ENCODE results near the gene DCST2. TPM values are rescaled to one million over a fixed set of nuclear protein-coding genes. Genes with fewer than 3 reads are reported as not detected.

The DCST2 gene
- polyA plus RNA-seq, 1 donor from 2014 or later = 1.8 TPM

DNA sequence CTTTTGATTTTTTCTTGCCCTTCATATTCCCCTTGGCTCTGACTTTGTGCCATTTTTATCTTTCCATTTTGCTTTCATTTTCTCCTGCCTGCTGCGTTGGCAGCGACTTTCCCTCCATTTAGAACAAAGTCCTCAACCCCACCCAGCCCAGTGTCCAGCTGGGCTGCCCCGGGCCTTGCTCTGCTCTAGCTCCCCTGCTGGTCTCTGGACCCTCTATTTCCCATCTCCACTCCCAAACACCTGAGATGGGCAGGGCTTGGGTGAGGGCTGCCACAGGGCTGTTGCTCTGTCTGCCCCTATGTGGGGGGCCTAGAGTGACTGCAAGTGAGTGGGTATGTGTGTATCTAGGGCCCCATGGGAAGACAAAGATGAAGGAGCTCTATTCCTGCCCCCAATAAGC lies 10.2 kb upstream of the DCST2 start:
- H2AFZ ChIP-seq (ENCODE audit: low read depth, low read length) = no peak overlapping the region
- H3K9me2 ChIP-seq (ENCODE audit: insufficient read depth, low read length) = no peaks in the 10 kb centered on the region
- no peaks in the 10 kb centered on the region for H3K36me3 ChIP-seq (ENCODE audit: insufficient read depth, low read length)
- H3K9me3 ChIP-seq (ENCODE audit: low read length) = no peaks in the 10 kb centered on the region
- H3K27ac ChIP-seq (ENCODE audit: low read length) = no peak overlapping the region
- TF ChIP-seq MXI1 (conservative IDR thresholded peaks at IDR 0.05; ENCODE audit: poor library complexity, severe bottlenecking) = no peak
- no peak for TF ChIP-seq RAD21 (conservative IDR thresholded peaks at IDR 0.05)
- TF ChIP-seq, protein P1, sequence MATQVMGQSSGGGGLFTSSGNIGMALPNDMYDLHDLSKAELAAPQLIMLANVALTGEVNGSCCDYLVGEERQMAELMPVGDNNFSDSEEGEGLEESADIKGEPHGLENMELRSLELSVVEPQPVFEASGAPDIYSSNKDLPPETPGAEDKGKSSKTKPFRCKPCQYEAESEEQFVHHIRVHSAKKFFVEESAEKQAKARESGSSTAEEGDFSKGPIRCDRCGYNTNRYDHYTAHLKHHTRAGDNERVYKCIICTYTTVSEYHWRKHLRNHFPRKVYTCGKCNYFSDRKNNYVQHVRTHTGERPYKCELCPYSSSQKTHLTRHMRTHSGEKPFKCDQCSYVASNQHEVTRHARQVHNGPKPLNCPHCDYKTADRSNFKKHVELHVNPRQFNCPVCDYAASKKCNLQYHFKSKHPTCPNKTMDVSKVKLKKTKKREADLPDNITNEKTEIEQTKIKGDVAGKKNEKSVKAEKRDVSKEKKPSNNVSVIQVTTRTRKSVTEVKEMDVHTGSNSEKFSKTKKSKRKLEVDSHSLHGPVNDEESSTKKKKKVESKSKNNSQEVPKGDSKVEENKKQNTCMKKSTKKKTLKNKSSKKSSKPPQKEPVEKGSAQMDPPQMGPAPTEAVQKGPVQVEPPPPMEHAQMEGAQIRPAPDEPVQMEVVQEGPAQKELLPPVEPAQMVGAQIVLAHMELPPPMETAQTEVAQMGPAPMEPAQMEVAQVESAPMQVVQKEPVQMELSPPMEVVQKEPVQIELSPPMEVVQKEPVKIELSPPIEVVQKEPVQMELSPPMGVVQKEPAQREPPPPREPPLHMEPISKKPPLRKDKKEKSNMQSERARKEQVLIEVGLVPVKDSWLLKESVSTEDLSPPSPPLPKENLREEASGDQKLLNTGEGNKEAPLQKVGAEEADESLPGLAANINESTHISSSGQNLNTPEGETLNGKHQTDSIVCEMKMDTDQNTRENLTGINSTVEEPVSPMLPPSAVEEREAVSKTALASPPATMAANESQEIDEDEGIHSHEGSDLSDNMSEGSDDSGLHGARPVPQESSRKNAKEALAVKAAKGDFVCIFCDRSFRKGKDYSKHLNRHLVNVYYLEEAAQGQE (IDR thresholded peaks at IDR 0.05; ENCODE audit: borderline replicate concordance) = no peak
- TF ChIP-seq POLR2AphosphoS5 (IDR thresholded peaks at IDR 0.05) = no peak
- no peak for TF ChIP-seq TAF1 (IDR thresholded peaks at IDR 0.05; ENCODE audit: low read depth)
- no peak for TF ChIP-seq EZH2 (IDR thresholded peaks at IDR 0.05; ENCODE audit: borderline replicate concordance, insufficient read depth, low read length, poor library complexity, severe bottlenecking)
- no peak for TF ChIP-seq SMC3 (conservative IDR thresholded peaks at IDR 0.05; ENCODE audit: poor library complexity)
- no peaks in the 10 kb centered on the region for H3K79me2 ChIP-seq (replicated peaks; ENCODE audit: insufficient read depth, low read length)
- H3K27me3 ChIP-seq (ENCODE audit: insufficient read depth, low read depth, low read length) = no peaks in the 10 kb centered on the region
- H3K4me2 ChIP-seq (ENCODE audit: low read length) = no peak overlapping the region
- H3K9ac ChIP-seq (ENCODE audit: low read length) = no peak overlapping the region
- no peaks in the 10 kb centered on the region for H4K20me1 ChIP-seq (ENCODE audit: insufficient read depth)
- H3F3A ChIP-seq (ENCODE audit: insufficient read depth, low read length, poor library complexity, severe bottlenecking) = no peaks in the 10 kb centered on the region
- H3K4me3 ChIP-seq (ENCODE audit: low read length) = no peak overlapping the region

DNA sequence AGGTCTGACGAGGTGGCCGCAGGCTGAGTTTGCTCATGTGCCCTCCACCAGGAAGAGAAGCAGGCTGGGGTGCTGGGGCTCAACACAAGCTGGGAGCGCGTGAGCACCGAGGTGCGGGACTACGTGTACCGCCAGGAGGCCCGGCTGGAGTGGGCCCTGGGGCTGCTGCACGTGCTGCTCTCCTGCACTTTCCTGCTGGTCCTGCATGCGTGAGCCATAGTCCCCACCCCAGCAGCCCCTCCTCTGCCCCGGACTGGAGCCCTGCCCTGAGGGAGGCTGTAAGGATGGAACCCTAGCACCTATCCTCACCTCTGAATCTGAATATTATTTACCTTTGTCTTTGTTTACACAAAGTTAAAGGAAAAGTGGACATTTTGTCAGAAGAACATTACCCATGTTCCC lies 9.7 kb upstream of the DCST2 start:
- no peaks in the 10 kb centered on the region for H3K9me3 ChIP-seq (ENCODE audit: low read length)
- no peaks in the 10 kb centered on the region for H3K36me3 ChIP-seq (ENCODE audit: insufficient read depth, low read length)
- H3K27me3 ChIP-seq (ENCODE audit: insufficient read depth, low read depth, low read length) = no peaks in the 10 kb centered on the region
- H4K20me1 ChIP-seq (ENCODE audit: insufficient read depth) = no peaks in the 10 kb centered on the region
- no peak overlapping the region for H3K4me3 ChIP-seq (ENCODE audit: low read length)
- no peak overlapping the region for H2AFZ ChIP-seq (ENCODE audit: low read depth, low read length)
- no peak overlapping the region for H3K27ac ChIP-seq (ENCODE audit: low read length)
- H3F3A ChIP-seq (ENCODE audit: insufficient read depth, low read length, poor library complexity, severe bottlenecking) = no peaks in the 10 kb centered on the region
- TF ChIP-seq, protein P1 (IDR thresholded peaks at IDR 0.05; ENCODE audit: borderline replicate concordance) = no peak
- no peak for TF ChIP-seq MXI1 (conservative IDR thresholded peaks at IDR 0.05; ENCODE audit: poor library complexity, severe bottlenecking)
- TF ChIP-seq EZH2 (IDR thresholded peaks at IDR 0.05; ENCODE audit: borderline replicate concordance, insufficient read depth, low read length, poor library complexity, severe bottlenecking) = no peak
- TF ChIP-seq SMC3 (conservative IDR thresholded peaks at IDR 0.05; ENCODE audit: poor library complexity) = no peak
- TF ChIP-seq RAD21 (conservative IDR thresholded peaks at IDR 0.05) = no peak
- TF ChIP-seq POLR2AphosphoS5 (IDR thresholded peaks at IDR 0.05) = no peak
- no peak for TF ChIP-seq EP300 (conservative IDR thresholded peaks at IDR 0.05; ENCODE audit: poor library complexity, severe bottlenecking)
- TF ChIP-seq TAF1 (IDR thresholded peaks at IDR 0.05; ENCODE audit: low read depth) = no peak
- no peak overlapping the region for H3K9ac ChIP-seq (ENCODE audit: low read length)
- no peak overlapping the region for H3K4me2 ChIP-seq (ENCODE audit: low read length)
- H3K79me2 ChIP-seq (replicated peaks; ENCODE audit: insufficient read depth, low read length) = no peaks in the 10 kb centered on the region
- H3K9me2 ChIP-seq (ENCODE audit: insufficient read depth, low read length) = no peaks in the 10 kb centered on the region

Measured in neural cell (in vitro differentiated cells).